HepG2 (cell line): ENCODE results near the gene CFAP46. TPM values are rescaled to one million over a fixed set of nuclear protein-coding genes. Genes with fewer than 3 reads are reported as not detected.

Experiments
- ATAC-seq: fragments of 200-7000 bp; cut with Tn5 transposase; 3 replicates; pipeline ENCODE4 v1.9.1; 2020; ENCODE audit warnings: mild to moderate bottlenecking, moderate library complexity
- BruUV-seq: library from RNA; stranded (reverse); fragments of 400-500 nt; replicated peaks from 2 replicates; lab custom pipeline; 2021; lab: Mats Ljungman, UMichigan
- CTCF ChIA-PET: fragments of 300-600 bp; formaldehyde crosslinking; extraction: SDS; loops from one replicate; lab custom pipeline; 2021; ENCODE audit warnings: low total read pairs, inconsistent platforms, low intra/inter-chr PET ratio; lab: Yijun Ruan, JAX
- POLR2A ChIA-PET: fragments of 350-600 bp; sonication (Branson Sonifier 250); formaldehyde crosslinking; loops from one replicate; lab custom pipeline; 2020; ENCODE audit warnings: antibody characterized with exemption, inconsistent platforms; lab: Yijun Ruan, JAX
- DNase-seq: peaks from one replicate; pipeline ENCODE4 v3.0.0-alpha.2; 2015; ENCODE audit warnings: low spot score
- FAIRE-seq: peaks from 3 replicates; lab custom pipeline; 2011; peaks lifted over from hg19 to GRCh38; lab: Jason Lieb, UNC
- H2AFZ ChIP-seq: one replicate; pipeline ENCODE4 v1.6.1; 2011; ENCODE audit warnings: low read length, inconsistent platforms
- H3K27ac ChIP-seq: fragments of 300-600 bp; 3 replicates; pipeline ENCODE4 v1.8.0; 2011; ENCODE audit warnings: mixed run types, mild to moderate bottlenecking, mixed read lengths, low read length, inconsistent platforms; ENCODE audit not compliant: insufficient read depth; ENCODE audit errors: extremely low read length
- H3K27me3 ChIP-seq, 2 experiments: fragments of 200-600 bp in 1 of 2; 2 replicates in 1 of 2; 3 replicates in 1 of 2; pipeline versions ENCODE4 v1.6.0 to v1.8.0; 2011; ENCODE audit warnings: low read length in 2 of 2, mild to moderate bottlenecking in 2 of 2, moderate library complexity in 2 of 2, inconsistent platforms in 1 of 2; ENCODE audit not compliant: insufficient read depth in 2 of 2, control insufficient read depth in 1 of 2
- H3K36me3 ChIP-seq, 2 experiments: fragments of 200-600 bp in 1 of 2; replicated peaks in 1 of 2; 2 replicates in 1 of 2; 3 replicates in 1 of 2; pipeline versions ENCODE4 v1.5.1 to v1.8.0; 2011; ENCODE audit warnings: low read length in 2 of 2, inconsistent platforms in 1 of 2; ENCODE audit not compliant: insufficient read depth in 2 of 2, control insufficient read depth in 1 of 2
- H3K4me1 ChIP-seq: 2 replicates; pipeline ENCODE4 v1.5.1; 2012; ENCODE audit warnings: low read length, inconsistent platforms; ENCODE audit not compliant: insufficient read depth
- H3K4me2 ChIP-seq: 2 replicates; pipeline ENCODE4 v1.6.0; 2011; ENCODE audit warnings: low read depth, low read length, inconsistent platforms
- H3K4me3 ChIP-seq, 3 experiments: fragments of 200-600 bp in 1 of 3; sonication (generic), shearing (Covaris generic) in 1 of 3; replicated peaks in 1 of 3; 2 replicates each; pipeline ENCODE4 v1.5.1; 2011 to 2016; ENCODE audit warnings: low read length in 3 of 3, inconsistent platforms in 2 of 3, low read depth in 2 of 3, mild to moderate bottlenecking in 2 of 3, control low read depth in 1 of 3, mixed read lengths in 1 of 3; ENCODE audit not compliant: insufficient read depth in 1 of 3
- H3K79me2 ChIP-seq: one replicate; pipeline ENCODE4 v1.6.1; 2011; ENCODE audit warnings: low read length, inconsistent platforms; ENCODE audit not compliant: insufficient read depth
- H3K9ac ChIP-seq: 2 replicates; pipeline ENCODE4 v1.6.0; 2011; ENCODE audit warnings: mild to moderate bottlenecking, low read depth, low read length, inconsistent platforms; ENCODE audit not compliant: insufficient read depth
- H3K9me3 ChIP-seq: 2 replicates; pipeline ENCODE4 v1.5.1; 2012; ENCODE audit warnings: mild to moderate bottlenecking, low read length
- H4K20me1 ChIP-seq: 2 replicates; pipeline ENCODE4 v1.6.0; 2011; ENCODE audit warnings: inconsistent platforms, mild to moderate bottlenecking, low read length, moderate library complexity; ENCODE audit not compliant: insufficient read depth
- BRD4 ChIP-seq: sonication (generic); formaldehyde crosslinking; IDR thresholded peaks from 2 replicates; pipeline ENCODE4 v1.4.0; 2020; ENCODE audit warnings: missing genetic modification reagents
- ELF3 ChIP-seq: IDR thresholded peaks from 2 replicates; pipeline ENCODE4 v1.6.1; 2016; ENCODE audit warnings: missing genetic modification reagents, missing compliant biosample characterization
- PHF20 ChIP-seq: sonication (generic); formaldehyde crosslinking; IDR thresholded peaks from 2 replicates; pipeline ENCODE4 v1.5.0; 2020; ENCODE audit warnings: mild to moderate bottlenecking, missing genetic modification reagents
- PTBP1 ChIP-seq: fragments of 200-400 bp; formaldehyde crosslinking; IDR thresholded peaks from 2 replicates; pipeline ENCODE4 v1.6.1; 2018; ENCODE audit warnings: low read length, low read depth; ENCODE audit not compliant: poor library complexity, severe bottlenecking
- TCF12 ChIP-seq, 2 experiments: fragments of 450-650 bp in 1 of 2; sonication (generic) in 1 of 2; formaldehyde crosslinking in 1 of 2; IDR thresholded peaks; 2 replicates each; pipeline versions ENCODE4 v1.6.1 to v1.8.0; 2017 to 2022; ENCODE audit warnings: antibody characterized with exemption in 1 of 2, mild to moderate bottlenecking in 1 of 2, missing genetic modification reagents in 1 of 2, moderate library complexity in 1 of 2
- ZFP36L2 ChIP-seq: sonication (generic); formaldehyde crosslinking; IDR thresholded peaks from 2 replicates; pipeline ENCODE4 v1.4.0; 2020; ENCODE audit warnings: missing genetic modification reagents
- ZNF3 ChIP-seq: IDR thresholded peaks from 2 replicates; pipeline ENCODE4 v1.7.0; 2017; ENCODE audit warnings: inconsistent platforms
- ZNF775 ChIP-seq: sonication (generic); formaldehyde crosslinking; IDR thresholded peaks from 2 replicates; pipeline ENCODE4 v1.4.0; 2020; ENCODE audit warnings: missing genetic modification reagents, mild to moderate bottlenecking, moderate library complexity, borderline replicate concordance
- ZNF781 ChIP-seq: sonication (generic); formaldehyde crosslinking; IDR thresholded peaks from 2 replicates; pipeline ENCODE4 v1.5.1; 2020; ENCODE audit warnings: borderline replicate concordance, mild to moderate bottlenecking, missing genetic modification reagents; ENCODE audit errors: not compliant biosample characterization
- ZNF878 ChIP-seq: sonication (generic); formaldehyde crosslinking; IDR thresholded peaks from 2 replicates; pipeline ENCODE4 v1.8.1; 2023; ENCODE audit warnings: mild to moderate bottlenecking, missing genetic modification reagents, moderate library complexity
- WGBS: methylation state at CpG from one replicate; pipeline ENCODE4 v1.1.6; 2017; ENCODE audit warnings: low lambda C conversion rate; 5-methylcytosine and 5-hydroxymethylcytosine counted together
- in situ Hi-C: cut with HindIII; loops from 2 replicates; pipeline ENCODE4 v1.10.0; 2017; ENCODE audit warnings: low pct_unique_long_range_greater_than_20kb; ENCODE audit not compliant: extremely low pct_ligation_motif_present
- intact Hi-C: fragments of 100-400 bp; cut with micrococcal nuclease; formaldehyde crosslinking; loops from one replicate; pipeline ENCODE4 v1.10.0; 2022; ENCODE audit not compliant: unreplicated experiment
- polyA plus RNA-seq, 8 experiments: library from polyadenylated mRNA; depleted of rRNA in 3 of 8; stranded (reverse) in 7 of 8; unstranded in 1 of 8; fragments of >200 nt; fragmentation: Illumina TruSeq in 4 of 8; extraction: Trizol in 4 of 8; gene quantifications; 2 replicates each; pipeline versions ENCODE4 v1.2.1 to v1.2.3, GENCODE V29; 2011 to 2016; ENCODE audit warnings: low read depth in 4 of 8, missing spikeins in 1 of 8, mixed read lengths in 1 of 8; ENCODE audit not compliant: insufficient read depth in 1 of 8
- total RNA-seq, 5 experiments: library from RNA; depleted of rRNA; stranded (reverse); fragments of >200 nt; fragmentation: Illumina TruSeq; extraction: Trizol; gene quantifications; 2 replicates each; pipeline ENCODE4 v1.2.3, GENCODE V29; 2016; ENCODE audit warnings: low read depth in 1 of 5
- TF ChIP-seq, protein P1 (sequence below): sonication (generic); formaldehyde crosslinking; IDR thresholded peaks from 2 replicates; pipeline ENCODE4 v1.5.1; 2020; ENCODE audit warnings: mild to moderate bottlenecking, missing genetic modification reagents, borderline replicate concordance
- TF ChIP-seq, protein P2 (sequence below): IDR thresholded peaks from 2 replicates; pipeline ENCODE4 v1.6.1; 2016
- TF ChIP-seq, protein P3 (sequence below): sonication (generic); formaldehyde crosslinking; IDR thresholded peaks from 2 replicates; pipeline ENCODE4 v1.4.0; 2020; ENCODE audit warnings: missing genetic modification reagents, borderline replicate concordance
- TF ChIP-seq, protein P4 (sequence below): sonication (generic); formaldehyde crosslinking; IDR thresholded peaks from 2 replicates; pipeline ENCODE4 v1.4.0; 2020; ENCODE audit warnings: missing genetic modification reagents
- TF ChIP-seq, protein P5 (sequence below): IDR thresholded peaks from 2 replicates; pipeline ENCODE4 v1.6.1; 2016; ENCODE audit warnings: missing compliant biosample characterization, missing genetic modification reagents, borderline replicate concordance

Gene CFAP46
- total and polyA plus RNA-seq, 2 of the 13 experiments (the other 11 are each of a cell fraction or from before 2014, with no cell fraction given) = 0.24 to 0.84 TPM

DNA sequence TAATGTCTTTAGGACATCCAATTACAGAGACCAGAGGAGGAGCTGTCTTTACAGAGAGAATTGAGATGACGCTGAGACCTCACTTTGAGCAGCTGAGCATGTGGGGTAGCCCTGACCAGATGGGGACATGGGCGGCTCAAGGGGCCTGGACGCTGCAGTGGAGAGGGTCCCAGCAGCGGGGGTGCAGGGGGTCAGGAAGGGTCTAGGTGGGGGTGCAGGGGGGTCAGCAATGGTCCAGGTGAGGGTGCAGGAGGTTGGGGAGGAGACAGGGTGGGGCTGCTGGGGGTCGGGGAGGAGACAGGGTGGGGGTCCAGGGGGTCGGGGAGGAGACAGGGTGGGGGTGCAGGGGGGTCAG lies 43.2 kb upstream of the CFAP46 start (continued):
- TF ChIP-seq, protein P1, sequence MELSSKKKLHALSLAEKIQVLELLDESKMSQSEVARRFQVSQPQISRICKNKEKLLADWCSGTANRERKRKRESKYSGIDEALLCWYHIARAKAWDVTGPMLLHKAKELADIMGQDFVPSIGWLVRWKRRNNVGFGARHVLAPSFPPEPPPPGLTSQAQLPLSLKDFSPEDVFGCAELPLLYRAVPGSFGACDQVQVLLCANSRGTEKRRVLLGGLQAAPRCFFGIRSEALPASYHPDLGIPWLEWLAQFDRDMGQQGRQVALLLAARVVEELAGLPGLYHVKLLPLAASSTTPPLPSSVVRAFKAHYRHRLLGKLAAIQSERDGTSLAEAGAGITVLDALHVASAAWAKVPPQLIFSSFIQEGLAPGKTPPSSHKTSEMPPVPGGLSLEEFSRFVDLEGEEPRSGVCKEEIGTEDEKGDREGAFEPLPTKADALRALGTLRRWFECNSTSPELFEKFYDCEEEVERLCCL = no peak
- TF ChIP-seq TCF12 (IDR thresholded peaks at IDR 0.05) (no peak), TCF12 (CRISPR knock-in tag; IDR thresholded peaks at IDR 0.05) (no peak), ZNF3 (CRISPR knock-in tag) (no peak), ZFP36L2 (CRISPR knock-in tag) (no peak), PTBP1 (no peak)
- TF ChIP-seq, protein P2, sequence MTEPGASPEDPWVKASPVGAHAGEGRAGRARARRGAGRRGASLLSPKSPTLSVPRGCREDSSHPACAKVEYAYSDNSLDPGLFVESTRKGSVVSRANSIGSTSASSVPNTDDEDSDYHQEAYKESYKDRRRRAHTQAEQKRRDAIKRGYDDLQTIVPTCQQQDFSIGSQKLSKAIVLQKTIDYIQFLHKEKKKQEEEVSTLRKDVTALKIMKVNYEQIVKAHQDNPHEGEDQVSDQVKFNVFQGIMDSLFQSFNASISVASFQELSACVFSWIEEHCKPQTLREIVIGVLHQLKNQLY = no peak
- TF ChIP-seq, protein P3, sequence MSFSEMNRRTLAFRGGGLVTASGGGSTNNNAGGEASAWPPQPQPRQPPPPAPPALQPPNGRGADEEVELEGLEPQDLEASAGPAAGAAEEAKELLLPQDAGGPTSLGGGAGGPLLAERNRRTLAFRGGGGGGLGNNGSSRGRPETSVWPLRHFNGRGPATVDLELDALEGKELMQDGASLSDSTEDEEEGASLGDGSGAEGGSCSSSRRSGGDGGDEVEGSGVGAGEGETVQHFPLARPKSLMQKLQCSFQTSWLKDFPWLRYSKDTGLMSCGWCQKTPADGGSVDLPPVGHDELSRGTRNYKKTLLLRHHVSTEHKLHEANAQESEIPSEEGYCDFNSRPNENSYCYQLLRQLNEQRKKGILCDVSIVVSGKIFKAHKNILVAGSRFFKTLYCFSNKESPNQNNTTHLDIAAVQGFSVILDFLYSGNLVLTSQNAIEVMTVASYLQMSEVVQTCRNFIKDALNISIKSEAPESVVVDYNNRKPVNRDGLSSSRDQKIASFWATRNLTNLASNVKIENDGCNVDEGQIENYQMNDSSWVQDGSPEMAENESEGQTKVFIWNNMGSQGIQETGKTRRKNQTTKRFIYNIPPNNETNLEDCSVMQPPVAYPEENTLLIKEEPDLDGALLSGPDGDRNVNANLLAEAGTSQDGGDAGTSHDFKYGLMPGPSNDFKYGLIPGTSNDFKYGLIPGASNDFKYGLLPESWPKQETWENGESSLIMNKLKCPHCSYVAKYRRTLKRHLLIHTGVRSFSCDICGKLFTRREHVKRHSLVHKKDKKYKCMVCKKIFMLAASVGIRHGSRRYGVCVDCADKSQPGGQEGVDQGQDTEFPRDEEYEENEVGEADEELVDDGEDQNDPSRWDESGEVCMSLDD = no peak

DNA sequence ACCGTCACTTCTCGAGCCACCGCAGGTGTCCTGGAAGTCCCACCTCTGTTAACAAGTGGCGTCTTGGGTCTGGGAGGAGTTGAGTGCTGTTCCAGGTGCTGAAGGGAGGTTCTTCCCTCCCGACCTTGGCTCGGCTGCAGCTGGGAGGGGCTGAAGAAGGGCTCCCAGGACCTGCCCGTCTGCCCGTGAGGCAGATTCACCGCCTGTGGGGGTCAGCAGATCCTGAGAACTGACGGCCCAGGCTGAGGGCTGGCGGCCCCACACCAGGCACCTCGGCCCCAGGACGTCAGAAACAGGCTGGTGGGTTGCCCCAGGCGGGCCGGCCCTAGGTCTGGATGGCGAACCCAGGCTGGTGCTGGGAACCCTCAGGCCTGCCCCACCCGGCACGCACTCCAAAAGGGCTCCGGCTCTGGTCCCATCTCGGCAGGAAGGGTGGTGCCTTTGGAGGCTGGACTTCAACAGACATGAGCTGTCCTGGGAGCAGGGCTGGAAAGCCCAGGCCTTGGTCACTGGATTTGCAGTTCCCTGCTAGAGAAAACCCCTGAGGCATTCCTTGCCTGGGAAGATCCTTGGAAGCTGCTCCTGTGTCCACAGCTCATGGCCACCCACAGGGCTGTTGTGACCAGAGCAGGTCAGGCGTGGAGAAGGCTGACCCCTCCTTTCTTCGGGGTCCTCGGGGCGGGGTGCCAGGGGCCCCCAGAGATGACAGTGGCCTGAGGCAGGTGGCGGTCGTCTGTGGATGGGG lies 42.6 kb upstream of the CFAP46 start:
- Histone ChIP-seq H3K79me2 (no peaks in the 10 kb centered on the region), H3K9me3 (no peaks in the 10 kb centered on the region), H2AFZ (no peak overlapping the region), H3K27me3 (peaks cover 6 to 63% of the 10 kb centered on the region in 2 experiments; a peak in 4 of 5 replicates), H3K36me3 (no peaks in the 10 kb centered on the region), H3K4me2 (no peak overlapping the region), H4K20me1 (0 out of 2 replicates have a peak, but pooled peaks cover 5% of the 10 kb centered on the region), H3K27ac (no peak overlapping the region), H3K9ac (no peak overlapping the region), H3K4me3 (no peak overlapping the region), H3K4me1 (no peaks in the 10 kb centered on the region)
- ChIA-PET POLR2A (no interaction called here), CTCF (no interaction called here)
- intact Hi-C loops = no loop called here
- 9% methylated on average over 5 of the region's 26 CpGs for WGBS
- DNase-seq (no peak), FAIRE-seq (no peak), ATAC-seq (no peak; the same call in 2 of the 3 replicates)
- no TSS peak for BruUV-seq
- in situ Hi-C loops = no loop called here
- TF ChIP-seq BRD4 (CRISPR knock-in tag) (no peak), ELF3 (CRISPR knock-in tag) (no peak), ZNF775 (CRISPR knock-in tag) (no peak), ZNF878 (CRISPR knock-in tag) (no peak), ZNF781 (CRISPR knock-in tag) (no peak), PHF20 (CRISPR knock-in tag) (no peak)
- TF ChIP-seq, protein P4, sequence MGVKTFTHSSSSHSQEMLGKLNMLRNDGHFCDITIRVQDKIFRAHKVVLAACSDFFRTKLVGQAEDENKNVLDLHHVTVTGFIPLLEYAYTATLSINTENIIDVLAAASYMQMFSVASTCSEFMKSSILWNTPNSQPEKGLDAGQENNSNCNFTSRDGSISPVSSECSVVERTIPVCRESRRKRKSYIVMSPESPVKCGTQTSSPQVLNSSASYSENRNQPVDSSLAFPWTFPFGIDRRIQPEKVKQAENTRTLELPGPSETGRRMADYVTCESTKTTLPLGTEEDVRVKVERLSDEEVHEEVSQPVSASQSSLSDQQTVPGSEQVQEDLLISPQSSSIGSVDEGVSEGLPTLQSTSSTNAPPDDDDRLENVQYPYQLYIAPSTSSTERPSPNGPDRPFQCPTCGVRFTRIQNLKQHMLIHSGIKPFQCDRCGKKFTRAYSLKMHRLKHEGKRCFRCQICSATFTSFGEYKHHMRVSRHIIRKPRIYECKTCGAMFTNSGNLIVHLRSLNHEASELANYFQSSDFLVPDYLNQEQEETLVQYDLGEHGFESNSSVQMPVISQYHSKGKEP (CRISPR knock-in tag) = no peak
- TF ChIP-seq, protein P5, sequence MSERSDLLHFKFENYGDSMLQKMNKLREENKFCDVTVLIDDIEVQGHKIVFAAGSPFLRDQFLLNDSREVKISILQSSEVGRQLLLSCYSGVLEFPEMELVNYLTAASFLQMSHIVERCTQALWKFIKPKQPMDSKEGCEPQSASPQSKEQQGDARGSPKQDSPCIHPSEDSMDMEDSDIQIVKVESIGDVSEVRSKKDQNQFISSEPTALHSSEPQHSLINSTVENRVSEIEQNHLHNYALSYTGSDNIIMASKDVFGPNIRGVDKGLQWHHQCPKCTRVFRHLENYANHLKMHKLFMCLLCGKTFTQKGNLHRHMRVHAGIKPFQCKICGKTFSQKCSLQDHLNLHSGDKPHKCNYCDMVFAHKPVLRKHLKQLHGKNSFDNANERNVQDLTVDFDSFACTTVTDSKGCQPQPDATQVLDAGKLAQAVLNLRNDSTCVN = no peak
